ENCODE results near the gene KCND2. TPM values are rescaled to one million over a fixed set of nuclear protein-coding genes. Genes with fewer than 3 reads are reported as not detected.

Gene KCND2
- total and polyA plus RNA-seq, 2 donors from 2014 or later, result 0.19 TPM; not detected in 1

DNA sequence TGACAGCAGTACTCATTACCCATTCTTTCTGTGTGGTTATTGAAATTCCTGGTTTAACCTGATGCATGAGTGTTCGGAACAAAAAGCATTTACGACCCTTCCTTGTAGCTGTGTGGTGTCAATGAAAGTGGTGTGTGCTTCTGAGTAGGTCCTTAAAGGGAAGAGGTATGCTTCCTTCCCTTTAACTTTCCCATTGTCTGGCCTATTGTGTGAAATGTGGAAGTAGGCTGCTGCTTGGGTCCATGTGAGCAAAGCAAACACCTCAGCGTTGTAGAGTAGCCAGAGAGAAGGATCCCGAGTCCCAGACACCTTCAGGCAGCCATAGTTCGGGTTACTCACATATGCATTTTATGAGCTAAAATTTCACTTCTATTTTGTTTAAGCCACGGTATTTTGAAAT is 510.3 kb downstream of the KCND2 start:
- no peak for TF ChIP-seq CTCF (IDR thresholded peaks at IDR 0.05; ENCODE audit: borderline replicate concordance, extremely low read depth, insufficient read depth)
- Histone ChIP-seq H3K27me3 (ENCODE audit: control insufficient read depth, insufficient read depth, low read length) (no peaks in the 10 kb centered on the region), H3K9ac (ENCODE audit: low read length in 3 of 3) (no peak overlapping the region), H3K27ac (ENCODE audit: low read depth in 2 of 2, low read length in 2 of 2) (no peak overlapping the region), H3K4me3 (ENCODE audit: low read length in 3 of 3) (no peak overlapping the region), H3K36me3 (ENCODE audit: control insufficient read depth in 2 of 3, insufficient read depth in 3 of 3, low read length in 3 of 3) (no peaks in the 10 kb centered on the region), H3K9me3 (ENCODE audit: control insufficient read depth in 2 of 3, insufficient read depth in 1 of 3, low read length in 3 of 3) (no peaks in the 10 kb centered on the region), H3K4me1 (ENCODE audit: control insufficient read depth in 2 of 3, insufficient read depth in 2 of 3, low read depth in 1 of 3, low read length in 3 of 3) (no peaks in the 10 kb centered on the region)
- no peak for DNase-seq
- intact Hi-C loops (cut with DNase I), result no loop called here
- FAIRE-seq, result no peak

DNA sequence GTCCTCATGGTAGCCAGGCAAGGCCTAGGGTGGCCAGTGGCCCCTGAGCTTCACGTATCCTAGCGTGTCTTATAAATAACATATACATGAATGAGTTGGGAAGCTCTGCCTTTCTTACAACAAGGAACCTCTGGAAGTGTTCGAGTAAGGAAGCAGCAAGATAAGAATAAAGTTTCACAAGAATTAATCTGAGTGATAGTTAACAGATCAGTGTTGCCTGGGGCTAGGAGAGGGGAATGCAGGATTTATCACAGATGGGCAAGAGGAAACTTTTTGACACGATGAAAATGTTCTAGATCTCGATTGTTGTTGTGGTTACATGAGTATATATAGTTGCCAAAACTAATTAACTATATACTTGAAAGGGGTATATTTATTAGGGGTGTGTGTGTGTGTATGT is 510.7 kb downstream of the KCND2 start:
- TF ChIP-seq CTCF (IDR thresholded peaks at IDR 0.05; ENCODE audit: borderline replicate concordance, extremely low read depth, insufficient read depth), result no peak
- H3K9ac ChIP-seq (ENCODE audit: low read length in 3 of 3), result no peak overlapping the region
- FAIRE-seq (no peak), DNase-seq (no peak)
- no peak overlapping the region for H3K4me3 ChIP-seq (ENCODE audit: low read length in 3 of 3)
- intact Hi-C loops (cut with DNase I), result no loop called here
- no peak overlapping the region for H3K27ac ChIP-seq (ENCODE audit: low read depth in 2 of 2, low read length in 2 of 2)
- no peaks in the 10 kb centered on the region for H3K4me1 ChIP-seq (ENCODE audit: control insufficient read depth in 2 of 3, insufficient read depth in 2 of 3, low read depth in 1 of 3, low read length in 3 of 3)
- no peaks in the 10 kb centered on the region for H3K9me3 ChIP-seq (ENCODE audit: control insufficient read depth in 2 of 3, insufficient read depth in 1 of 3, low read length in 3 of 3)
- H3K27me3 ChIP-seq (ENCODE audit: control insufficient read depth, insufficient read depth, low read length), result no peaks in the 10 kb centered on the region
- no peaks in the 10 kb centered on the region for H3K36me3 ChIP-seq (ENCODE audit: control insufficient read depth in 2 of 3, insufficient read depth in 3 of 3, low read length in 3 of 3)

GRCh38 chr7:120785095-120785494 is 512.1 kb downstream of the KCND2 start:
- H3K27ac ChIP-seq (ENCODE audit: low read depth in 2 of 2, low read length in 2 of 2), result no peak overlapping the region
- peaks cover 0 to 3% (median 0%) of the 10 kb centered on the region in 3 donors for H3K36me3 ChIP-seq (ENCODE audit: control insufficient read depth in 2 of 3, insufficient read depth in 3 of 3, low read length in 3 of 3)
- H3K4me1 ChIP-seq (ENCODE audit: control insufficient read depth in 2 of 3, insufficient read depth in 2 of 3, low read depth in 1 of 3, low read length in 3 of 3), result no peaks in the 10 kb centered on the region
- no peak overlapping the region for H3K4me3 ChIP-seq (ENCODE audit: low read length in 3 of 3)
- H3K9ac ChIP-seq (ENCODE audit: low read length in 3 of 3), result no peak overlapping the region
- intact Hi-C loops (cut with DNase I), result no loop called here
- DNase-seq (no peak), FAIRE-seq (no peak)
- no peaks in the 10 kb centered on the region for H3K9me3 ChIP-seq (ENCODE audit: control insufficient read depth in 2 of 3, insufficient read depth in 1 of 3, low read length in 3 of 3)
- no peak for TF ChIP-seq CTCF (IDR thresholded peaks at IDR 0.05; ENCODE audit: borderline replicate concordance, extremely low read depth, insufficient read depth)
- no peaks in the 10 kb centered on the region for H3K27me3 ChIP-seq (ENCODE audit: control insufficient read depth, insufficient read depth, low read length)
